Ectodermal cell (in vitro differentiated cells): ENCODE measurements around the gene CLCN4. TPM values are rescaled to one million over a fixed set of nuclear protein-coding genes. Genes with fewer than 3 reads are reported as not detected.

ENCODE experiments used
- H3K27ac ChIP-seq: 2 replicates; pipeline ENCODE4 v1.7.0; 2013; ENCODE audit warnings: mild to moderate bottlenecking, low read depth, low read length; ENCODE audit not compliant: insufficient read depth, poor library complexity, severe bottlenecking
- H3K27me3 ChIP-seq: 2 replicates; pipeline ENCODE4 v1.7.0; 2013; ENCODE audit warnings: mild to moderate bottlenecking, low read length; ENCODE audit not compliant: insufficient read depth, control insufficient read depth, poor library complexity, severe bottlenecking
- H3K36me3 ChIP-seq: one replicate; pipeline ENCODE4 v1.7.0; 2013; ENCODE audit warnings: low read length; ENCODE audit not compliant: control insufficient read depth, insufficient read depth
- H3K4me1 ChIP-seq: one replicate; pipeline ENCODE4 v1.7.0; 2013; ENCODE audit warnings: low read length; ENCODE audit not compliant: control insufficient read depth, insufficient read depth
- H3K4me3 ChIP-seq: 2 replicates; pipeline ENCODE4 v1.7.0; 2013; ENCODE audit warnings: low read depth, low read length, control low read depth; ENCODE audit not compliant: insufficient read depth
- H3K9me3 ChIP-seq: 2 replicates; pipeline ENCODE4 v1.7.0; 2013; ENCODE audit warnings: mild to moderate bottlenecking, low read length, moderate library complexity; ENCODE audit not compliant: control insufficient read depth
- WGBS, 2 experiments: methylation state at CpG; one replicate each; pipeline ENCODE4 v1.1.7; 2013; ENCODE audit warnings: missing lambda C conversion rate in 2 of 2; 5-methylcytosine and 5-hydroxymethylcytosine counted together
- polyA plus RNA-seq, 4 experiments: library from polyadenylated mRNA; stranded (reverse); fragments of 50-300 nt; gene quantifications; one replicate each; pipeline ENCODE4 v1.2.3, GENCODE V29; 2013

Gene CLCN4
- 13.7 TPM for polyA plus RNA-seq (2013, experiment 1 of 4)
- 13.4 TPM for polyA plus RNA-seq (2013, experiment 2 of 4)
- 8.3 TPM for polyA plus RNA-seq (2013, experiment 3 of 4)
- polyA plus RNA-seq (2013, experiment 4 of 4): 9.7 TPM

- H3K4me1 ChIP-seq: no peaks in the 10 kb centered on the region
- H3K4me3 ChIP-seq: peak within 1 kb of the TSS; percentile 30
- 16 to 17% methylated on average over 26 of the region's 27 CpGs for WGBS, 2 experiments
- no peaks in the 10 kb centered on the region for H3K9me3 ChIP-seq
- no peaks in the 10 kb centered on the region for H3K27me3 ChIP-seq
- no peaks in the 10 kb centered on the region for H3K36me3 ChIP-seq
- peak within 1 kb of the TSS; percentile 69 for H3K27ac ChIP-seq
These were observed at the start of gene CLCN4 for GRCh38 chrX:10156199-10157031. Gene CLCN4 (plus strand): TSS chrX:10156975. CDS start chrX:10185033, 28,058 bp downstream.

GRCh38 chrX:10107483-10107882 lies 49.3 kb upstream of the CLCN4 start:
- Histone ChIP-seq H3K4me3 (no peak overlapping the region), H3K27me3 (no peaks in the 10 kb centered on the region), H3K4me1 (no peaks in the 10 kb centered on the region), H3K36me3 (no peaks in the 10 kb centered on the region), H3K9me3 (no peaks in the 10 kb centered on the region), H3K27ac (no peak overlapping the region)
- WGBS, 2 experiments: 92 to 100% methylated on average over 2 of the region's 2 CpGs

DNA sequence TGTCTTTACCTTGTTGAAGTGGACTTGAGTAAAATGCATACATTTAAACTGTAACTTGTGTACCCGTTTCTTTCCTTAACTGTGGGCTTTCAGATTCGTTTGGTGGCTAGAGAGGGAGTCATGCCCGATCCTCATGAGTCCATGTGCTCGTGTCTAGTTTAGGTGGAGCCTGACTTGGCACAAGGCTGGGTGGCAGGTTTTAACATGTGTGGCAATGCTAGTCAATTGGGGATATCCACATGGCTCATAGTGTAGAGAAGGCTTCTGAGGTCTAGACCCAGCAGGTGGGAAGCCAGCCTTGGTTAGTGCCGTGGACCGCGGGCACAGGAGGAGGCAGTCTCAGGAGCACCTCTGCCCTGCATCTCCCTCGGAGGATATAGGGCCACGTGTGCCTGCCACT lies 48.5 kb upstream of the CLCN4 start:
- WGBS, 2 experiments: 90 to 93% methylated on average over 9 of the region's 9 CpGs
- H3K4me3 ChIP-seq: no peak overlapping the region
- no peak overlapping the region for H3K27ac ChIP-seq
- no peaks in the 10 kb centered on the region for H3K9me3 ChIP-seq
- no peaks in the 10 kb centered on the region for H3K27me3 ChIP-seq
- H3K4me1 ChIP-seq: no peaks in the 10 kb centered on the region
- no peaks in the 10 kb centered on the region for H3K36me3 ChIP-seq

DNA sequence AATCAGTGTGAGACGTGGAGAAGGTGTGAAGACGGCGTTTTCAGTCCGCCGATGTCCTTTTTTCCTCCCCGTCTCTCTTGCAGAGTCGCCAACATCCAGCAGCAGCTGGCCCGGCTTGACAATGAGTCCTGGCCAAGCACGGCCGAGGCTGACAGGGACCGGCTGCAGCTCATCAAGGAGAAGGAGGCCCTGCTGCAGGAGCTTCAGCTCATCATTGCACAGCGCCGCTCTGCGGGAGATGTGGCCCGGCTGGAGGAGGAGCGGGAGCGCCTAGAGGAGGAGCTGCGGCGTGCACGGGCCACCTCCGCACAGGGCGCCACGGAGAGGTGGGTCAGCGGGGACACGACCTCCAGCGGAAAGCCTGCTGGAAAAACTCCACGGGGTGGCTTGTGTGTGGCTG lies 47.1 kb upstream of the CLCN4 start:
- 95% methylated on average over 27 of the region's 27 CpGs for WGBS, 2 experiments

GRCh38 chrX:10110316-10110935 lies 46.3 kb upstream of the CLCN4 start:
- no peaks in the 10 kb centered on the region for H3K4me1 ChIP-seq
- no peaks in the 10 kb centered on the region for H3K9me3 ChIP-seq
- no peaks in the 10 kb centered on the region for H3K36me3 ChIP-seq
- 91 to 93% methylated on average over 16 of the region's 16 CpGs for WGBS, 2 experiments
- no peak overlapping the region for H3K27ac ChIP-seq
- H3K4me3 ChIP-seq: no peak overlapping the region
- no peaks in the 10 kb centered on the region for H3K27me3 ChIP-seq

More for the DNA sequence above, 47.1 kb upstream of the CLCN4 start:
- no peaks in the 10 kb centered on the region for H3K9me3 ChIP-seq
- no peak overlapping the region for H3K27ac ChIP-seq
- no peaks in the 10 kb centered on the region for H3K4me1 ChIP-seq
- H3K4me3 ChIP-seq: no peak overlapping the region
- H3K36me3 ChIP-seq: no peaks in the 10 kb centered on the region
- no peaks in the 10 kb centered on the region for H3K27me3 ChIP-seq

- no peaks in the 10 kb centered on the region for H3K4me1 ChIP-seq
- WGBS, 2 experiments: 87 to 90% methylated on average over 10 of the region's 10 CpGs
These were observed 45.8 kb upstream of the CLCN4 start for GRCh38 chrX:10110984-10111363.

GRCh38 chrX:10111364-10112148 lies 45.2 kb upstream of the CLCN4 start:
- Histone ChIP-seq H3K36me3 (no peaks in the 10 kb centered on the region), H3K27me3 (no peaks in the 10 kb centered on the region), H3K27ac (no peak overlapping the region), H3K4me3 (no peak overlapping the region), H3K9me3 (no peaks in the 10 kb centered on the region), H3K4me1 (no peaks in the 10 kb centered on the region)
- 95 to 97% methylated on average over 23 to 26 of the region's 26 CpGs for WGBS, 2 experiments

More at GRCh38 chrX:10110984-10111363, 45.8 kb upstream of the CLCN4 start:
- H3K36me3 ChIP-seq: no peaks in the 10 kb centered on the region
- no peak overlapping the region for H3K4me3 ChIP-seq
- no peaks in the 10 kb centered on the region for H3K9me3 ChIP-seq
- H3K27me3 ChIP-seq: no peaks in the 10 kb centered on the region
- H3K27ac ChIP-seq: no peak overlapping the region

DNA sequence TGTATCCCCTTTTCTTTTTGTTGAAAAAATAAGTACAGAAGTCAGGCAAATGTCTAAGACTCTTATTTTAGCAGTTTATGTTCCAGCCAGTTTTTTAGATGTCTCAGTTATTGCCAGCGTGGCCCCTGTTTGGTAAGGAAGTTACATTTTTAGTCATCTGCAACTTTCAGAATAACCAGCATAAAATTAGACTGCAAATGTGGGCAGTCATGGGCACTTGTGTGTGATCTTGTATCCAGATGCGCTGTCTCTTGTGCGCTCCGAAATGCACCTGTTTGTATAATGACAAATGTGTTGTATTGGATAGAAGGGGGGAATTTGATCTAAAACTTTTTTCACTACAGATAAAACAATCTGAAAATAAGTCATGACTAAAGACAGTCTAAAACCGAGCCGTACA lies 44.3 kb upstream of the CLCN4 start:
- peaks cover 3% of the 10 kb centered on the region for H3K36me3 ChIP-seq
- H3K4me3 ChIP-seq: no peak overlapping the region
- no peaks in the 10 kb centered on the region for H3K4me1 ChIP-seq
- no peaks in the 10 kb centered on the region for H3K27me3 ChIP-seq
- 95 to 97% methylated on average over 5 to 6 of the region's 6 CpGs for WGBS, 2 experiments
- no peaks in the 10 kb centered on the region for H3K9me3 ChIP-seq
- H3K27ac ChIP-seq: no peak overlapping the region

GRCh38 chrX:10115082-10115481 lies 41.7 kb upstream of the CLCN4 start:
- no peak overlapping the region for H3K4me3 ChIP-seq
- peaks cover 21% of the 10 kb centered on the region for H3K36me3 ChIP-seq
- H3K27me3 ChIP-seq: no peaks in the 10 kb centered on the region
- WGBS, 2 experiments: 94% methylated on average over 5 of the region's 5 CpGs
- no peaks in the 10 kb centered on the region for H3K4me1 ChIP-seq
- peaks cover 2% of the 10 kb centered on the region for H3K9me3 ChIP-seq
- no peak overlapping the region for H3K27ac ChIP-seq

DNA sequence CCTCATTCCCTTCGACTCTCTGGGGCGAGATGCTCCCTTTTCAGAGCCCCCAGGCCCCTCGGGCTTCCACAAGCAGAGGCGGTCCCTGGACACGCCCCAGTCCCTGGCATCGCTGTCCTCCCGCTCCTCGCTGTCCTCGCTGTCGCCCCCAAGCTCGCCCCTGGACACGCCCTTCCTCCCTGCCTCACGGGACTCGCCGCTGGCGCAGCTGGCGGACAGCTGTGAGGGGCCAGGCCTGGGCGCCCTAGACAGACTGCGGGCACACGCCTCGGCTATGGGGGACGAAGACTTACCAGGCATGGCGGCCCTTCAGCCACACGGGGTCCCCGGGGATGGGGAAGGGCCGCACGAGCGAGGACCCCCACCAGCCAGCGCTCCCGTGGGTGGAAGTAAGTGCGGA lies 39.5 kb upstream of the CLCN4 start:
- Histone ChIP-seq H3K36me3 (peaks cover 27% of the 10 kb centered on the region), H3K27ac (no peak overlapping the region), H3K9me3 (peaks cover 2% of the 10 kb centered on the region), H3K4me3 (no peak overlapping the region), H3K4me1 (no peaks in the 10 kb centered on the region), H3K27me3 (no peaks in the 10 kb centered on the region)
- 93 to 94% methylated on average over 31 of the region's 31 CpGs for WGBS, 2 experiments
